IMR-90 (cell line): ENCODE measurements around the gene SORCS1. TPM values are rescaled to one million over a fixed set of nuclear protein-coding genes. Genes with fewer than 3 reads are reported as not detected.

Experiments
- ATAC-seq: fragments of 200-7000 bp; cut with Tn5 transposase; 2 replicates; pipeline ENCODE4 v1.9.1; 2020; ENCODE audit warnings: low read depth, mild to moderate bottlenecking, moderate library complexity
- BruUV-seq: library from RNA; stranded (reverse); fragments of 400-500 nt; replicated peaks from 2 replicates; lab custom pipeline; 2021; lab: Mats Ljungman, UMichigan
- CTCF ChIA-PET: fragments of 300-600 bp; formaldehyde crosslinking; extraction: SDS; loops from one replicate; lab custom pipeline; 2021; ENCODE audit warnings: antibody characterized with exemption; lab: Yijun Ruan, JAX
- POLR2A ChIA-PET: fragments of 300-600 bp; sonication (Branson Sonifier 250); formaldehyde crosslinking; loops from one replicate; lab custom pipeline; 2022; ENCODE audit warnings: antibody characterized with exemption; ENCODE audit not compliant: unreplicated experiment; lab: Charles Lee
- DNase-seq: peaks from one replicate; pipeline ENCODE4 v3.0.0; 2013
- H2AFZ ChIP-seq: replicated peaks from 2 replicates; pipeline ENCODE3; 2013; ENCODE audit warnings: low read length, mild to moderate bottlenecking; ENCODE audit not compliant: poor library complexity
- H2AK5ac ChIP-seq: 2 replicates; pipeline ENCODE4 v1.6.1; 2013; ENCODE audit warnings: low read depth, low read length, inconsistent platforms
- H2AK9ac ChIP-seq: replicated peaks from 2 replicates; pipeline ENCODE3; 2013; ENCODE audit warnings: mild to moderate bottlenecking, low read depth, low read length, moderate library complexity; ENCODE audit not compliant: poor library complexity
- H2BK120ac ChIP-seq: 2 replicates; pipeline ENCODE4 v1.6.1; 2013; ENCODE audit warnings: low read depth, low read length, inconsistent platforms
- H2BK15ac ChIP-seq: 3 replicates; pipeline ENCODE4 v1.6.1; 2013; ENCODE audit warnings: low read depth, low read length, inconsistent platforms
- H2BK20ac ChIP-seq: 2 replicates; pipeline ENCODE4 v1.6.1; 2013; ENCODE audit warnings: low read depth, mild to moderate bottlenecking, inconsistent platforms, low read length, moderate library complexity
- H2BK5ac ChIP-seq: 2 replicates; pipeline ENCODE4 v1.6.1; 2013; ENCODE audit warnings: mild to moderate bottlenecking, low read depth, low read length, inconsistent platforms; ENCODE audit not compliant: poor library complexity, severe bottlenecking
- H3K14ac ChIP-seq: replicated peaks from 2 replicates; pipeline ENCODE4 v1.6.1; 2013; ENCODE audit warnings: low read depth, low read length, inconsistent platforms
- H3K18ac ChIP-seq: 2 replicates; pipeline ENCODE4 v1.6.1; 2013; ENCODE audit warnings: low read depth, low read length, control low read depth
- H3K23ac ChIP-seq: 2 replicates; pipeline ENCODE4 v1.6.1; 2013; ENCODE audit warnings: low read depth, low read length, inconsistent platforms
- H3K27ac ChIP-seq: 2 replicates; pipeline ENCODE4 v1.5.1; 2013; ENCODE audit warnings: mild to moderate bottlenecking, control low read depth, low read length; ENCODE audit not compliant: insufficient read depth
- H3K27me3 ChIP-seq: 2 replicates; pipeline ENCODE4 v1.6.1; 2013; ENCODE audit warnings: low read length; ENCODE audit not compliant: control insufficient read depth, insufficient read depth
- H3K36me3 ChIP-seq: 2 replicates; pipeline ENCODE4 v1.6.1; 2013; ENCODE audit warnings: low read length, mixed read lengths; ENCODE audit not compliant: control insufficient read depth, insufficient read depth
- H3K4ac ChIP-seq: 2 replicates; pipeline ENCODE4 v1.6.1; 2013; ENCODE audit warnings: low read depth, low read length, inconsistent platforms
- H3K4me1 ChIP-seq: 2 replicates; pipeline ENCODE4 v1.6.1; 2013; ENCODE audit warnings: low read length, mixed read lengths; ENCODE audit not compliant: control insufficient read depth, insufficient read depth
- H3K4me2 ChIP-seq: 2 replicates; pipeline ENCODE4 v1.6.1; 2013; ENCODE audit warnings: low read depth, mild to moderate bottlenecking, control low read depth, low read length, moderate library complexity
- H3K4me3 ChIP-seq: 2 replicates; pipeline ENCODE4 v1.5.1; 2013; ENCODE audit warnings: low read depth, mild to moderate bottlenecking, control low read depth, low read length, moderate library complexity; ENCODE audit not compliant: insufficient read depth
- H3K56ac ChIP-seq: 2 replicates; pipeline ENCODE4 v1.6.1; 2013; ENCODE audit warnings: low read length, inconsistent platforms; ENCODE audit not compliant: insufficient read depth; ENCODE audit errors: extremely low read depth
- H3K79me1 ChIP-seq, 2 experiments: 2 replicates each; pipeline ENCODE4 v1.6.1; 2013; ENCODE audit warnings: low read length in 2 of 2, inconsistent platforms in 1 of 2, low read depth in 1 of 2
- H3K9ac ChIP-seq: 2 replicates; pipeline ENCODE4 v1.6.1; 2013; ENCODE audit warnings: low read depth, low read length, control low read depth
- H3K9me1 ChIP-seq: 2 replicates; pipeline ENCODE4 v1.6.1; 2013; ENCODE audit warnings: low read length, inconsistent platforms; ENCODE audit not compliant: insufficient read depth
- H3K9me3 ChIP-seq: 2 replicates; pipeline ENCODE4 v1.6.1; 2013; ENCODE audit warnings: low read length; ENCODE audit not compliant: control insufficient read depth, insufficient read depth
- H4K20me1 ChIP-seq: 2 replicates; pipeline ENCODE4 v1.6.1; 2013; ENCODE audit warnings: low read length, inconsistent platforms; ENCODE audit not compliant: insufficient read depth
- H4K5ac ChIP-seq: 2 replicates; pipeline ENCODE4 v1.6.1; 2013; ENCODE audit warnings: mild to moderate bottlenecking, low read depth, low read length, control low read depth
- H4K8ac ChIP-seq, 2 experiments: 2 replicates each; pipeline ENCODE4 v1.6.1; 2013; ENCODE audit warnings: low read depth in 2 of 2, low read length in 2 of 2, control low read depth in 1 of 2, inconsistent platforms in 1 of 2
- H4K91ac ChIP-seq: 2 replicates; pipeline ENCODE4 v1.6.1; 2013; ENCODE audit warnings: low read depth, low read length, inconsistent platforms; ENCODE audit not compliant: insufficient read depth
- BHLHE40 ChIP-seq: fragments of 150-350 bp; IDR thresholded peaks from 2 replicates; pipeline ENCODE4 v1.6.1; 2016; ENCODE audit warnings: mild to moderate bottlenecking, low read depth, low read length
- CEBPB ChIP-seq: IDR thresholded peaks from 2 replicates; pipeline ENCODE4 v1.6.1; 2012; ENCODE audit warnings: low read depth, low read length, improper control_type of control experiment
- ELK1 ChIP-seq: fragments of 150-350 bp; IDR thresholded peaks from 2 replicates; pipeline ENCODE4 v1.6.1; 2016; ENCODE audit warnings: low read depth, mild to moderate bottlenecking, low read length, moderate library complexity, borderline replicate concordance
- NFE2L2 ChIP-seq: fragments of 150-350 bp; IDR thresholded peaks from 2 replicates; pipeline ENCODE4 v1.6.1; 2016; ENCODE audit warnings: low read depth, mild to moderate bottlenecking, low read length
- WGBS, 2 experiments: methylation state at CpG; one replicate each; pipeline versions ENCODE4 v1.1.5 to v1.1.7; 2013; ENCODE audit warnings: missing lambda C conversion rate in 2 of 2; ENCODE audit not compliant: insufficient read length in 1 of 2; ENCODE audit errors: extremely low coverage in 2 of 2; 5-methylcytosine and 5-hydroxymethylcytosine counted together
- dilution Hi-C: fragments of 300-500 bp; cut with HindIII; formaldehyde crosslinking; loops from one replicate; pipeline ENCODE4 v1.14.3; 2018; ENCODE audit warnings: low sequenced_read_pairs; ENCODE audit not compliant: unreplicated experiment
- in situ Hi-C: fragments of 300-500 bp; cut with MboI; formaldehyde crosslinking; loops from 3 replicates; pipeline ENCODE4 v1.14.3; 2019; ENCODE audit warnings: low sequenced_read_pairs, inconsistent platforms, mixed read lengths
- intact Hi-C: fragments of 100-400 bp; cut with micrococcal nuclease; formaldehyde crosslinking; loops from 2 replicates; pipeline ENCODE4 v1.10.0; 2022
- polyA plus RNA-seq, 3 experiments: library from polyadenylated mRNA; depleted of rRNA; stranded (reverse); fragments of >200 nt; gene quantifications; 2 replicates each; pipeline ENCODE4 v1.2.3, GENCODE V29; 2012; ENCODE audit warnings: low replicate concordance in 1 of 3
- total RNA-seq: library from RNA; depleted of rRNA; stranded (reverse); fragments of >200 nt; gene quantifications from 2 replicates; pipeline ENCODE4 v1.2.3, GENCODE V29; 2012

The SORCS1 gene
- total and polyA plus RNA-seq, 2 of the 4 experiments (the other 2 are of a cell fraction) = under 0.01 TPM; not detected in 1

- Histone ChIP-seq H2BK120ac (no peak overlapping the region), H3K9ac (no peak overlapping the region), H3K9me1 (no peaks in the 10 kb centered on the region), H3K27ac (no peak overlapping the region), H3K4ac (no peak overlapping the region), H3K9me3 (peaks cover 2% of the 10 kb centered on the region), H4K8ac (no peak overlapping the region), H4K20me1 (no peaks in the 10 kb centered on the region), H3K79me1 (no peaks in the 10 kb centered on the region), H3K18ac (no peak overlapping the region), H2AK9ac (no peak overlapping the region), H2BK20ac (no peak overlapping the region), H2AFZ (no peak overlapping the region), H3K36me3 (no peaks in the 10 kb centered on the region), H2AK5ac (no peak overlapping the region), H2BK5ac (no peak overlapping the region), H4K91ac (no peak overlapping the region), H3K23ac (no peak overlapping the region), H3K4me1 (no peaks in the 10 kb centered on the region), H3K4me3 (no peak overlapping the region), H3K4me2 (no peak overlapping the region), H3K14ac (no peak overlapping the region), H4K5ac (no peak overlapping the region), H3K27me3 (no peaks in the 10 kb centered on the region), H2BK15ac (no peak overlapping the region), H3K56ac (no peak overlapping the region)
- BruUV-seq = no TSS peak
- dilution Hi-C loops (no loop called here), in situ Hi-C loops (no loop called here), intact Hi-C loops (no loop called here)
- 52% methylated on average over 6 of the region's 8 CpGs; no CpG with 5 or more reads in 1 of the 2 experiments for WGBS, 2 experiments
- TF ChIP-seq ELK1 = no peak
- TF ChIP-seq NFE2L2 = no peak
- TF ChIP-seq CEBPB = no peak
- TF ChIP-seq BHLHE40 = no peak
- DNase-seq (no peak), ATAC-seq (no peak)
- ChIA-PET CTCF (no interaction called here), POLR2A (no interaction called here)
Observed at GRCh38 chr10:106830471-106830870, 334.0 kb downstream of the SORCS1 start.
